ACHN (cell line): Measurements from ENCODE around the gene CCDC17.

Source experiments
- DNase-seq: peaks from one replicate; pipeline ENCODE4 v3.0.0-alpha.2; 2015
- in situ Hi-C: cut with HindIII; loops from 2 replicates; pipeline ENCODE4 v1.10.0; 2017; ENCODE audit warnings: low sequenced_read_pairs, low pct_ligation_motif_present, low pct_unique_long_range_greater_than_20kb

The CCDC17 gene

DNA sequence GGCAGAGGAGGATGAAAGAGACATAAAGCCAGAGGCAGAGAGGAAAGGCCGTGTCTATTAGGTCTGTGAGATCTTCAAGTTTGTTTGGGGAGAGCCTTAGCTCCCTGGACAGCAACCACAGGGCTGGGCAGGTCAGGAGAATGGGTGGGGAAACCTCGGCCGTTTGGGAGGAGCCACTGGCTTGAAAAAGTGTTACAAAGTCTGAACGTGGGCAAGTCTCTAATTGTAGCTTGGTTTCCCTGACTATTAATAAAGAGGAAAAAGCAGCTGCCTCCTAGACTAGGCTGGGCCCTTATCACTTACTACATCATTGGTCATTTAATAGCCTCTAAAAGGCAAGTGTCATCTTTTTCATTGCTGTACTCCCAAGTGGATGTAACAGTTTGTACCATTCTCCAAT is at the start of gene CCDC17:
Gene CCDC17 (minus strand): TSS at position 83 of the 400 bp plus-strand sequence. CDS start 145 bp downstream, outside the sequence.
- in situ Hi-C loops = no loop called here
- DNase-seq = no peak

DNA sequence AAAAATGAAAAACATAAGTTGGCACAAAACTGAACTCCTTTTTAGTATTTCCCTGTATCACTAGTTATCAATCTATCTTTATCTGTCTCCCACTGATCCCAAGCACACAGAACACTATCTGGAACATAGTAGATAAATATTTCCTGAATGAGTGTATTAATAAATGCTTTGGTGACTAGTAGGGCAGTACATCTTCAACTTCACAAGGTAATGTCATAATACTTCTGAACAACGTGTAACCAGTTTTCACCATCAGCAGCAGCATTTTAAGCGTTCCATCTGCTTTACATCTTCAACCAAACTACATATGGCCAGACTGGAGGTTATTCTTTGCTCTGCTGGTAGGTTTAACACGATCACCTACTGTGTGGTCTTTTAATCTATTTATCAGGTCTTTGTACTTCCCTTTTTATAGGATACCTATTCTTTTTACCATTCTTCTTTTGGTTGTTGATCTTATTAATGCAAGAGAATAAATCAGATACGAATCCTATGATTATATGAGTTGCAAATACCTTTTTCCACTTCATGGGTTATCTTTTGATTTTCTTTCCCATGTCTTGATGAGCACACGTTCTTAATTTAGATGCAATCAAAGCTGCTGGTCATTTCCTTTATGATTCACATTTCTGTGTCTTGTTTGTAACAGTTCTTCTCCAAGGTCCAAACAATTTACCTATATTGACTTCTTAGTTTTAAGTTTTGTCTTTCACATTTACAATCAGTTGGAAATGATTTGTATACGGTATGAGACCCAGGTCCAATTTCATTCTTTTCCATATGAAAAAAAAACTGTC is 46.2 kb upstream of the CCDC17 start:
- no peak for DNase-seq
- in situ Hi-C loops = no loop called here

DNA sequence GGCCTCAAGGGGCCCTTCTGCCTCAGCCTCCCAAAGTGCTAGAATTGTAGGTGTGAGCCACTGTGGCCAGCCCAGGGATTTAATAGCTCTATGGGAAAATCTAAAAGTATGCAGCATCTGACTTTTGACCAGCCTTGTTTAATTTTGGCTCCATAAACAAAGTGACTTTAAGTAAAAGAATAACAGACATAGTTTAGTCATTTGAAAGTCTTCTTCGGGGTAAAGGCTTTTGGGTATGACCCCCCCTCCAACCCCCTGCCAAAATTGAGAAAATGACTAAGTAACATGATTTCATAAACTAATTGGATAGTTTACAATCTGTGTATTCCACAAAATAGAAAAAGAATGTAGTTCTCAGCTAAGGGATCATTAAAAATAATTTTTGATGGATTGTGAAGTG is 45.5 kb upstream of the CCDC17 start:
- in situ Hi-C loops = no loop called here
- no peak for DNase-seq

GRCh38 chr1:45668526-45668925 is 44.7 kb upstream of the CCDC17 start:
- in situ Hi-C loops = no loop called here

DNA sequence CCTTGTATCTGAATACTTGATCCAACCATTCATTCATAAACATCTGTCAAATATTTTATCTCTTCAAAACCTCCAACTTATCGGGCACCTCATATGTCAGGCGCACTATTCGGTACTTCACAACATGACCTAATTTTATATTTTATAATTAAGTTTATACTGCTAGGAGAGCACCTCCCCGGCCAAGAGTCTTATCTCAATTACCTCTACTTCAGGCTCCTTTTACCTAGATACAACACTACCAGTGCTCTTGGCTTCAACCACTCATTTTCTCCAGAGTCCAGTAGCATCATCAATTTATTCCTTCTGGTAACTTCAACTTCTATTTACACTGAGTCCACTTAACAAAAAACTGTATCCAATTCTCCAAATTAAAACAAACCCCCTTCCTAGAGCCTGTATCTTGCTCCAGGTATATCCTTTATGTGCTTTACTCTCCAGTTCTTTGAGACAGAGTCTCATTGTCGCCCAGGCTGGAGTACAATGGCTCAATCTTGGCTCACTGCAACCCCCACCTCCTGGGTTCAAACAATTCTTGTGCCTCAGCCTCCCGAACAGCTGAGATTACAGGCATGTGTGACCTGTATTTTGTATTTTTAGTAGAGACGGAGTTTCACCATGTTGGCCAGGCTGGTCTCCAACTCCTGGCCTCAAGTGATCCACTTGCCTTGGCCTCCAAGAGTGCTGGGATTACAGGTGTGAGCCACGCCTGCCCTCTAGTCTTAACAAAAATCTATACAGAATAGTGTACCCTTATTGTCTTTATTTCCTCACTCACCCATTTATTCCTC is 43.7 kb upstream of the CCDC17 start:
- no peak for DNase-seq
- in situ Hi-C loops = no loop called here

More at GRCh38 chr1:45668526-45668925, 44.7 kb upstream of the CCDC17 start:
- DNase-seq = no peak

GRCh38 chr1:45666836-45667235 is 43.0 kb upstream of the CCDC17 start:
- in situ Hi-C loops = no loop called here
- no peak for DNase-seq

- DNase-seq = no peak
- in situ Hi-C loops = no loop called here
These were observed 36.5 kb upstream of the CCDC17 start for GRCh38 chr1:45660336-45660735.

DNA sequence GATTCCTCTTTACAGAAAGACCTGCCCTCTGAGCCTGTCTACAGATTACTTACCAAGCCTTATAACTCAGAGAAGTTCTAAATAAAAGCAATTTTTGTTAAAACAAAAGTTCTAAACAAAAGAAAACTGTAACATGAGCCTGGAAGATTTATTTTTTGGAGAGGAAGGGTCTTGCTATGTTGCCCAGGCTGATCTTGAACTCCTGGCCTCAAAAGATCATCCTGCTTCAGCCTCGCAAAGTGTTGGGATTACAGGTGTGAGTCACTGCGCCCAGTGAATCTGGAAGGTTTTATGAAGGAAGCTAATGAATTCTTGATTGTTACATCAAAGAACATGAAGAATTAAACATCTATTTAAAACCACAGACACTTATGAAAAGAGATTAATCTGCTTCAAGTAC is 35.4 kb upstream of the CCDC17 start:
- in situ Hi-C loops = no loop called here
- DNase-seq = no peak

DNA sequence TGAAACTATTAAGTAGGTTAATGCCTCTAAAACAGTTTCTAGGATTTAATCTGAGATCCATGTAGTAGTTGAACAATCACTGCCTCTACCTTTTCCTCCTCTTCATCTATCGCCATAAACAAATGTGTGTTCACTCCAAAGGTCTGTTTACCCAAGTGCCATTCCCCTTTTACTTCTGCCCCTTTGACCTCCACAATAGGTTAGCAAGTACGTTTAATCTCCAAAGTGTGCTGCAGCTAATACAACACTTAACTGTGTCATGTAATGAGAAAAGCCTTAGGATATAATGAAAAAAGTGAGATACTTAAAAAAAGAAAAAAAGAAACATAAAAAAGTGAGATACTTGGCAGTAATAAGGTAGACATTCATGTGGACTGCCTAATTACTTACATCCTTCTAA is 34.3 kb upstream of the CCDC17 start:
- in situ Hi-C loops = no loop called here
- DNase-seq = no peak

DNA sequence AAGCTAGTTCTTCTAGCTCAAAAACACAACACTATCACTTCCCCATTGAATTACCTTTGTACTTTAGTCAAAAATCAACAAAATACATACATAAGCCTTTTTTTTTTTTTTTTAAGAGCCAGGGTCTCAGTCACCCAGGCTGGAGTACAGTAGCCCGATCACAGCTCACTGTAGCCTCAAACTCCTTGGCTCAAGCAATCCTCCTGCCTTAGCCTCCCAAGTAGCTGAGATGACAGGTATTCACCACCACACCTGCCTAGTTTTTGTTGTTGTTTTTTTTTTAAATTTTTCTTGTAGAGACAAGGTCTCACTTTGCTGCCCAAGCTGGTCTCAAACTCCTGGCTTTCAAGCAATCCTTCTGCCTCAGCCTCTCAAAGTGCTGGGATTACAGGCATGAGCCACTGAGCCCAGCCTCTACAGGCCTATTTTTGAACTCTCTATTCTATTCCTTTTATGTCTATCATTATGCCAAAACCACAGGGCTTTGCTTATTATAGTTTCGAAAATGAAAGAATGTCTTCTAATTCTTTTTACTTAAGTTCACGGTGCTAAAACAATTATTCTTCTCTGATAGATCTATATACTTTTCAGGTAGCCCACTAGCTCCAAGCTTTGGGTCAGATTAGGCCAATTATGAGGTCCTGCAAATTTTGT is 32.8 kb upstream of the CCDC17 start:
- no peak for DNase-seq
- in situ Hi-C loops = no loop called here

DNA sequence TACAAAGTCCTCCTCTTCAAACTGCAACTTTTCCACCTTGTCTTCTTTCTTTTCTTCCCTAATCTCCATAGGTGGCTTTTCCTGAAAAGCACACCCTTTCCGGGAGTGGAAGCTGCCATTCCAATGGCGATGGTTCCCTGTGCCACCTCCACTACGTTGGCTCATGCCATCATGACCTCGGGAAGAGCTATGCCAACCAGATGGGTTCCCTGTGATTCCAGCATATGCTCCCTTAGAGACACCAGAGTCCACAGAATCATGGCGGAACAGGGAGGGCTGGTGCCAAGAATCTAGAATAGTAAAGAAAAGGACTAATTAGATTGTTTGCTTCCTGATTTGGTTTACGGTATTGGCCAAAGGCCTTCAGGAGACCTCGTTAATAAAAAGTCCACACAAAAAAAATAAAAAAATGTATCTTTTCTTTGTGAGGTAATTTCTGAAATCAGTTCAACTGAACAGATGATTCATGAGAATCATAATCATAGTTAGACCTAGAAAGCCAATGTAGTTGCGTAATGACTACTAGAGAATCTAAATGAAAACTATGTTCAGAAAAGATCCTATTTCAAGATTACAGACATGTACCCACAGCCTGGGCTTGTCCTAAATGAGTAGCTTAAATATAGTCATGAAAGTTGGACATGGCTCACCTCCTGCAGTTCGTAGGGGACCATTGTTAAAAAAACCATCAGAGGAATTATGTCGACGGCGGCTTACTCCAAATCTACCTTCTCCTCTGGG is 30.9 kb upstream of the CCDC17 start:
- no peak for DNase-seq
- in situ Hi-C loops = no loop called here

- DNase-seq = no peak
- in situ Hi-C loops = no loop called here
These were observed 23.6 kb upstream of the CCDC17 start for GRCh38 chr1:45647248-45648021.

DNA sequence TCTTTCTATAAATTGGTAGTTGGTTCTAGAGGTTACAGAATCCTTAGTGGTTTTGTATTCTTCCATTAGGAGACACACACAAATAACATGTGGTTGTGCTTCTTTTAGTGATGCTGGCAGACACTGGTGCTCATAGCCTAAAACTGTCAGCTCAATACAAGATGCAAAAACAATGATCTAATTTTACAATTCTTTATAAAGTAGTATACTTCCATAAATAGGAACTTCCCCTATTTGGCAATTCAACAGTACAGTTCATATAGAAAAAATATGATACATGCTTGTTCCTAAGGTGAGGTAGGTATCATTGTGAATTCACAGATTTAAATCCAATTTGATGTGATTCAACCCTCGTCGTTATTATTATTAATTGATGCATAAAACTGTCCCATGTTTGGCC is 20.8 kb upstream of the CCDC17 start:
- in situ Hi-C loops = no loop called here

GRCh38 chr1:45643978-45644377 is 20.1 kb upstream of the CCDC17 start:
- peak; percentile 31 for DNase-seq
- in situ Hi-C loops = no loop called here

More for the DNA sequence above, 20.8 kb upstream of the CCDC17 start:
- DNase-seq = no peak

GRCh38 chr1:45643321-45643720 is 19.5 kb upstream of the CCDC17 start:
- no peak for DNase-seq
- in situ Hi-C loops = no loop called here

- in situ Hi-C loops = no loop called here
- DNase-seq = no peak
These were observed 16.4 kb upstream of the CCDC17 start for GRCh38 chr1:45640293-45640692.

- in situ Hi-C loops = no loop called here
- no peak for DNase-seq
These were observed 11.4 kb upstream of the CCDC17 start for GRCh38 chr1:45635211-45635610.

DNA sequence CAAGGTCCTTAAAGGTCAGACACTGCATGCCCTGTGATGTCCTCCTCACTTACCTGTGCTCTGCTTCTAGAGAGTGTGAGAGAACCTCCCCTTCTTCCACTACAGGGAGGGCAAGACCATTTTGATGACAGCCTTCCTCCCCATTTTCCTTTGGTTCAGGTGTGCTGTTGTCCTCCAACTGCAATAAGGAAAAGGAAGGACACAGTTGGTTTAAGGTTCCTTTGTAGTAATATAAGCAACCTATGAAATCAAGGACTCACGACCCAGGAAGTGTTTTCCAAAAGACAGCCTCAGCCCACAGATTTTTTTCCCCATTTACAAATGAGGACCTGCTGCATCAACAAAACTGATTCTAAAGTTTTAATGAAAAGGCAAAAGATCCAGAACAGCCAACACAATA is 6.6 kb upstream of the CCDC17 start:
- DNase-seq = no peak
- in situ Hi-C loops = no loop called here
